HEK293 (cell line): ENCODE data around the gene NR1H2.

Experiments used
- KLF10 ChIP-seq: fragments of 450-650 bp; IDR thresholded peaks from 2 replicates; pipeline ENCODE4 v1.5.1; 2018; ENCODE audit warnings: missing biosample characterization, mild to moderate bottlenecking, missing genetic modification characterization
- OVOL3 ChIP-seq: fragments of 450-650 bp; formaldehyde crosslinking; IDR thresholded peaks from 2 replicates; pipeline ENCODE4 v1.5.1; 2016; ENCODE audit warnings: missing biosample characterization, missing genetic modification characterization
- REST ChIP-seq: fragments of 450-650 bp; formaldehyde crosslinking; IDR thresholded peaks from 2 replicates; pipeline ENCODE4 v1.5.1; 2016; ENCODE audit warnings: missing biosample characterization, missing genetic modification characterization
- ZNF148 ChIP-seq: fragments of 450-650 bp; formaldehyde crosslinking; IDR thresholded peaks from 2 replicates; pipeline ENCODE4 v1.5.0; 2017; ENCODE audit warnings: missing biosample characterization, missing genetic modification characterization, borderline replicate concordance
- ZNF155 ChIP-seq: fragments of 450-650 bp; formaldehyde crosslinking; IDR thresholded peaks from 2 replicates; pipeline ENCODE4 v1.5.1; 2016; ENCODE audit warnings: missing biosample characterization, missing genetic modification characterization
- ZNF18 ChIP-seq: fragments of 450-650 bp; formaldehyde crosslinking; IDR thresholded peaks from 2 replicates; pipeline ENCODE4 v1.5.1; 2016; ENCODE audit warnings: missing biosample characterization, missing genetic modification characterization
- ZNF2 ChIP-seq: fragments of 450-650 bp; formaldehyde crosslinking; IDR thresholded peaks from 2 replicates; pipeline ENCODE4 v1.5.1; 2016; ENCODE audit warnings: missing biosample characterization, missing genetic modification characterization
- ZNF274 ChIP-seq, 2 experiments: fragments of 200-500 bp in 1 of 2; fragments of 450-650 bp in 1 of 2; sonication (Bioruptor generic) in 1 of 2; formaldehyde crosslinking in 1 of 2; IDR thresholded peaks; 2 replicates each; pipeline versions ENCODE4 v1.5.1 to v1.6.1; 2014 to 2016; ENCODE audit warnings: borderline replicate concordance in 1 of 2, inconsistent platforms in 1 of 2, low read length in 1 of 2, missing biosample characterization in 1 of 2, missing genetic modification characterization in 1 of 2
- ZNF341 ChIP-seq: fragments of 450-650 bp; formaldehyde crosslinking; IDR thresholded peaks from 2 replicates; pipeline ENCODE4; 2016; ENCODE audit warnings: low read depth, missing biosample characterization, missing genetic modification characterization
- ZNF366 ChIP-seq: fragments of 450-650 bp; formaldehyde crosslinking; conservative IDR thresholded peaks from 2 replicates; pipeline ENCODE4 v1.5.1; 2016; ENCODE audit warnings: missing biosample characterization, missing genetic modification characterization
- ZNF37A ChIP-seq: fragments of 450-650 bp; IDR thresholded peaks from 2 replicates; pipeline ENCODE4 v1.5.1; 2018; ENCODE audit warnings: missing biosample characterization, missing genetic modification characterization
- ZNF416 ChIP-seq: fragments of 450-650 bp; formaldehyde crosslinking; IDR thresholded peaks from 2 replicates; pipeline ENCODE4 v1.5.1; 2016; ENCODE audit warnings: missing biosample characterization, missing genetic modification characterization
- ZNF433 ChIP-seq: fragments of 450-650 bp; formaldehyde crosslinking; IDR thresholded peaks from 2 replicates; pipeline ENCODE4 v1.5.1; 2016; ENCODE audit warnings: missing biosample characterization, missing genetic modification characterization, low read depth
- ZNF449 ChIP-seq: fragments of 450-650 bp; formaldehyde crosslinking; IDR thresholded peaks from 2 replicates; pipeline ENCODE4 v1.5.1; 2017; ENCODE audit warnings: missing biosample characterization, mild to moderate bottlenecking, missing genetic modification characterization, moderate library complexity
- ZNF48 ChIP-seq: fragments of 450-650 bp; formaldehyde crosslinking; IDR thresholded peaks from 2 replicates; pipeline ENCODE4 v1.5.1; 2016; ENCODE audit warnings: missing biosample characterization, missing genetic modification characterization
- ZNF514 ChIP-seq: fragments of 450-650 bp; formaldehyde crosslinking; IDR thresholded peaks from 2 replicates; pipeline ENCODE4 v1.5.1; 2016; ENCODE audit warnings: missing biosample characterization, missing genetic modification characterization
- ZNF549 ChIP-seq: fragments of 450-650 bp; IDR thresholded peaks from 2 replicates; pipeline ENCODE4 v1.5.1; 2018; ENCODE audit warnings: missing biosample characterization, missing genetic modification characterization, mild to moderate bottlenecking, inconsistent platforms, moderate library complexity
- ZNF585B ChIP-seq: fragments of 450-650 bp; formaldehyde crosslinking; IDR thresholded peaks from 2 replicates; pipeline ENCODE4 v1.5.1; 2016; ENCODE audit warnings: missing biosample characterization, missing genetic modification characterization
- ZNF600 ChIP-seq: fragments of 450-650 bp; formaldehyde crosslinking; IDR thresholded peaks from 2 replicates; pipeline ENCODE4 v1.5.1; 2016; ENCODE audit warnings: missing biosample characterization, missing genetic modification characterization
- ZNF610 ChIP-seq: fragments of 450-650 bp; formaldehyde crosslinking; IDR thresholded peaks from 2 replicates; pipeline ENCODE4 v1.5.1; 2016; ENCODE audit warnings: missing biosample characterization, missing genetic modification characterization, borderline replicate concordance
- ZNF664 ChIP-seq: fragments of 450-650 bp; formaldehyde crosslinking; IDR thresholded peaks from 2 replicates; pipeline ENCODE4 v1.5.1; 2016; ENCODE audit warnings: missing biosample characterization, missing genetic modification characterization
- ZNF670 ChIP-seq: fragments of 450-650 bp; formaldehyde crosslinking; IDR thresholded peaks from 2 replicates; pipeline ENCODE4 v1.5.1; 2016; ENCODE audit warnings: missing biosample characterization, missing genetic modification characterization, low read depth
- ZSCAN30 ChIP-seq: fragments of 450-650 bp; IDR thresholded peaks from 2 replicates; pipeline ENCODE4 v1.5.1; 2018; ENCODE audit warnings: missing biosample characterization, mild to moderate bottlenecking, missing genetic modification characterization, moderate library complexity
- TF ChIP-seq, protein P1 (sequence below): fragments of 450-650 bp; formaldehyde crosslinking; IDR thresholded peaks from 2 replicates; pipeline ENCODE4 v1.5.1; 2016; ENCODE audit warnings: missing biosample characterization, missing genetic modification characterization, borderline replicate concordance
- TF ChIP-seq, protein P2 (sequence below): fragments of 450-650 bp; formaldehyde crosslinking; IDR thresholded peaks from 2 replicates; pipeline ENCODE4 v1.5.1; 2016; ENCODE audit warnings: missing biosample characterization, missing genetic modification characterization

NR1H2 gene

GRCh38 chr19:50368649-50369570 is 7.3 kb upstream of the NR1H2 start (continued):
- no peak for TF ChIP-seq REST (tag by site-specific recombination)
- TF ChIP-seq ZNF549 (tag by site-specific recombination), result no peak
- no peak for TF ChIP-seq ZNF37A (tag by site-specific recombination)
- TF ChIP-seq, protein P1, sequence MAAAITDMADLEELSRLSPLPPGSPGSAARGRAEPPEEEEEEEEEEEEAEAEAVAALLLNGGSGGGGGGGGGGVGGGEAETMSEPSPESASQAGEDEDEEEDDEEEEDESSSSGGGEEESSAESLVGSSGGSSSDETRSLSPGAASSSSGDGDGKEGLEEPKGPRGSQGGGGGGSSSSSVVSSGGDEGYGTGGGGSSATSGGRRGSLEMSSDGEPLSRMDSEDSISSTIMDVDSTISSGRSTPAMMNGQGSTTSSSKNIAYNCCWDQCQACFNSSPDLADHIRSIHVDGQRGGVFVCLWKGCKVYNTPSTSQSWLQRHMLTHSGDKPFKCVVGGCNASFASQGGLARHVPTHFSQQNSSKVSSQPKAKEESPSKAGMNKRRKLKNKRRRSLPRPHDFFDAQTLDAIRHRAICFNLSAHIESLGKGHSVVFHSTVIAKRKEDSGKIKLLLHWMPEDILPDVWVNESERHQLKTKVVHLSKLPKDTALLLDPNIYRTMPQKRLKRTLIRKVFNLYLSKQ (tag by site-specific recombination), result no peak
- TF ChIP-seq ZNF274 (IDR thresholded peaks at IDR 0.05; ENCODE audit: low read length), result no peak
- no peak for TF ChIP-seq ZNF274 (tag by site-specific recombination; IDR thresholded peaks at IDR 0.05; ENCODE audit: borderline replicate concordance)
- TF ChIP-seq ZNF449 (tag by site-specific recombination), result 0 out of 2 replicates have a peak, but pooled peaks have one; percentile 25
- no peak for TF ChIP-seq ZNF433 (tag by site-specific recombination)
- peak; percentile 77 for TF ChIP-seq ZNF18
- TF ChIP-seq ZNF366 (tag by site-specific recombination), result no peak; the same call in 1 of the 2 replicates
- TF ChIP-seq KLF10, result no peak
- TF ChIP-seq ZNF514 (tag by site-specific recombination), result no peak
- no peak for TF ChIP-seq ZNF155 (tag by site-specific recombination)
- TF ChIP-seq ZNF585B, result no peak
- no peak for TF ChIP-seq ZNF48 (tag by site-specific recombination)
- TF ChIP-seq ZNF670, result no peak
- peak; percentile 91 for TF ChIP-seq ZNF2 (tag by site-specific recombination)
- no peak for TF ChIP-seq OVOL3 (tag by site-specific recombination)
- TF ChIP-seq ZNF341 (tag by site-specific recombination), result peak; percentile 46; the same call in 1 of the 2 replicates
- TF ChIP-seq ZNF148 (tag by site-specific recombination), result no peak
- no peak for TF ChIP-seq ZNF664 (tag by site-specific recombination)
- TF ChIP-seq ZSCAN30 (tag by site-specific recombination), result no peak
- TF ChIP-seq ZNF610 (tag by site-specific recombination), result no peak
- TF ChIP-seq ZNF600 (tag by site-specific recombination), result no peak
- TF ChIP-seq, protein P2, sequence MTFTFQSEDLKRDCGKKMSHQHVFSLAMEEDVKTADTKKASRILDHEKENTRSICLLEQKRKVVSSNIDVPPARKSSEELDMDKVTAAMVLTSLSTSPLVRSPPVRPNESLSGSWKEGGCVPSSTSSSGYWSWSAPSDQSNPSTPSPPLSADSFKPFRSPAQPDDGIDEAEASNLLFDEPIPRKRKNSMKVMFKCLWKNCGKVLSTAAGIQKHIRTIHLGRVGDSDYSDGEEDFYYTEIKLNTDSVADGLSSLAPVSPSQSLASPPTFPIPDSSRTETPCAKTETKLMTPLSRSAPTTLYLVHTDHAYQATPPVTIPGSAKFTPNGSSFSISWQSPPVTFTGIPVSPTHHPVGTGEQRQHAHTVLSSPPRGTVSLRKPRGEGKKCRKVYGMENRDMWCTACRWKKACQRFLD (tag by site-specific recombination), result no peak
- no peak for TF ChIP-seq ZNF416 (tag by site-specific recombination)
